HEK293 (cell line): Measurements from ENCODE around the gene NELFB.

Experiments
- CTCF ChIA-PET: fragments of 350-600 bp; formaldehyde crosslinking; extraction: SDS; loops from one replicate; lab custom pipeline; 2021; ENCODE audit warnings: antibody characterized with exemption; lab: Yijun Ruan, JAX
- POLR2A ChIA-PET: fragments of 300-600 bp; formaldehyde crosslinking; extraction: SDS; loops from one replicate; lab custom pipeline; 2020; ENCODE audit warnings: antibody characterized with exemption, inconsistent platforms; lab: Yijun Ruan, JAX
- H3K27ac ChIP-seq: fragments of 200-500 bp; sonication (Bioruptor generic); 2 replicates; pipeline ENCODE4 v1.5.1; 2014; ENCODE audit warnings: low read depth, low read length, control low read depth, inconsistent platforms; ENCODE audit errors: extremely low read depth
- H3K36me3 ChIP-seq, 2 experiments: fragments of 200-500 bp in 1 of 2; sonication (Bioruptor generic) in 1 of 2; 1 replicate in 1 of 2; 2 replicates in 1 of 2; pipeline ENCODE4 v1.5.1; 2014 to 2017; ENCODE audit warnings: inconsistent platforms in 2 of 2, low read length in 2 of 2; ENCODE audit not compliant: control insufficient read depth in 2 of 2, insufficient read depth in 1 of 2
- H3K4me1 ChIP-seq: fragments of 200-500 bp; sonication (Bioruptor generic); 2 replicates; pipeline ENCODE4 v1.5.1; 2014; ENCODE audit warnings: mild to moderate bottlenecking, low read length, inconsistent platforms; ENCODE audit not compliant: control insufficient read depth, insufficient read depth
- H3K4me3 ChIP-seq: 2 replicates; pipeline ENCODE4 v1.5.1; 2011; ENCODE audit warnings: low read depth, mild to moderate bottlenecking, control low read depth, low read length, moderate library complexity
- H3K9me3 ChIP-seq: fragments of 200-500 bp; sonication (Bioruptor generic); 2 replicates; pipeline ENCODE4 v1.5.1; 2014; ENCODE audit warnings: low read depth, low read length, inconsistent platforms; ENCODE audit not compliant: control insufficient read depth, insufficient read depth
- BCL11A ChIP-seq: fragments of 450-650 bp; formaldehyde crosslinking; IDR thresholded peaks from 2 replicates; pipeline ENCODE4 v1.5.1; 2016; ENCODE audit warnings: low read depth, missing biosample characterization, missing genetic modification characterization
- EGR2 ChIP-seq: fragments of 450-650 bp; formaldehyde crosslinking; IDR thresholded peaks from 2 replicates; pipeline ENCODE4 v1.5.1; 2016; ENCODE audit warnings: low read depth, missing biosample characterization, missing genetic modification characterization
- GLIS2 ChIP-seq: fragments of 450-650 bp; formaldehyde crosslinking; IDR thresholded peaks from 2 replicates; pipeline ENCODE4 v1.5.1; 2016; ENCODE audit warnings: missing biosample characterization, missing genetic modification characterization
- HIC1 ChIP-seq: fragments of 450-650 bp; formaldehyde crosslinking; IDR thresholded peaks from 2 replicates; pipeline ENCODE4 v1.5.1; 2016; ENCODE audit warnings: missing biosample characterization, missing genetic modification characterization
- TSHZ1 ChIP-seq: fragments of 450-650 bp; formaldehyde crosslinking; IDR thresholded peaks from 2 replicates; pipeline ENCODE4 v1.5.1; 2016; ENCODE audit warnings: missing biosample characterization, missing genetic modification characterization, borderline replicate concordance
- ZFHX2 ChIP-seq: fragments of 450-650 bp; formaldehyde crosslinking; conservative IDR thresholded peaks from 2 replicates; pipeline ENCODE4 v1.5.1; 2016; ENCODE audit warnings: missing biosample characterization, missing genetic modification characterization
- ZNF175 ChIP-seq: fragments of 450-650 bp; formaldehyde crosslinking; IDR thresholded peaks from 2 replicates; pipeline ENCODE4 v1.5.1; 2016; ENCODE audit warnings: missing biosample characterization, missing genetic modification characterization
- ZNF214 ChIP-seq: fragments of 450-650 bp; formaldehyde crosslinking; IDR thresholded peaks from 2 replicates; pipeline ENCODE4 v1.5.1; 2017; ENCODE audit warnings: missing biosample characterization, mild to moderate bottlenecking, missing genetic modification characterization, borderline replicate concordance
- ZNF426 ChIP-seq: fragments of 450-650 bp; formaldehyde crosslinking; IDR thresholded peaks from 2 replicates; pipeline ENCODE4 v1.5.1; 2017; ENCODE audit warnings: missing biosample characterization, missing genetic modification characterization, mild to moderate bottlenecking, inconsistent platforms, moderate library complexity
- ZNF585B ChIP-seq: fragments of 450-650 bp; formaldehyde crosslinking; IDR thresholded peaks from 2 replicates; pipeline ENCODE4 v1.5.1; 2016; ENCODE audit warnings: missing biosample characterization, missing genetic modification characterization
- ZNF600 ChIP-seq: fragments of 450-650 bp; formaldehyde crosslinking; IDR thresholded peaks from 2 replicates; pipeline ENCODE4 v1.5.1; 2016; ENCODE audit warnings: missing biosample characterization, missing genetic modification characterization
- ZNF701 ChIP-seq: fragments of 450-650 bp; formaldehyde crosslinking; IDR thresholded peaks from 2 replicates; pipeline ENCODE4 v1.5.1; 2016; ENCODE audit warnings: missing biosample characterization, missing genetic modification characterization
- ZNF747 ChIP-seq: fragments of 450-650 bp; formaldehyde crosslinking; IDR thresholded peaks from 2 replicates; pipeline ENCODE4 v1.5.1; 2016; ENCODE audit warnings: missing biosample characterization, missing genetic modification characterization

Gene NELFB

GRCh38 chr9:137313956-137314560 lies 58.9 kb downstream of the NELFB start:
- ChIA-PET POLR2A (interaction anchor here (5.4 kb wide), 1 partner anchor 12 kb away, joined by 40 read pairs; the partner anchor contains the start of gene NRARP), CTCF (no interaction called here)
- no peaks in the 10 kb centered on the region for H3K9me3 ChIP-seq
- TF ChIP-seq ZNF701 (tag by site-specific recombination), result no peak
- no peak for TF ChIP-seq ZNF747 (tag by site-specific recombination)
- no peak for TF ChIP-seq ZNF175 (tag by site-specific recombination)
- TF ChIP-seq TSHZ1 (tag by site-specific recombination), result no peak
- TF ChIP-seq BCL11A (tag by site-specific recombination), result peak; percentile 43; the same call in 1 of the 2 replicates
- peak; percentile 7; the same call in 1 of the 2 replicates for TF ChIP-seq GLIS2 (tag by site-specific recombination)
- no peak for TF ChIP-seq HIC1 (tag by site-specific recombination)
- TF ChIP-seq EGR2, result no peak
- no peak for TF ChIP-seq ZNF214
- TF ChIP-seq ZNF600 (tag by site-specific recombination), result 0 out of 2 replicates have a peak, but pooled peaks have one; percentile 8
- H3K36me3 ChIP-seq, result no peaks in the 10 kb centered on the region
- no peaks in the 10 kb centered on the region; the same call in 1 of the 2 replicates for H3K4me1 ChIP-seq
- no peak overlapping the region for H3K27ac ChIP-seq
- H3K4me3 ChIP-seq, result no peak overlapping the region

- H3K27ac ChIP-seq, result no peak overlapping the region
- no peak overlapping the region for H3K4me3 ChIP-seq
- ChIA-PET POLR2A (interaction anchor here (5.4 kb wide), 1 partner anchor 13 kb away, joined by 40 read pairs; the partner anchor contains the start of gene NRARP), CTCF (no interaction called here)
- no peaks in the 10 kb centered on the region for H3K9me3 ChIP-seq
- H3K4me1 ChIP-seq, result no peaks in the 10 kb centered on the region; the same call in 1 of the 2 replicates
- H3K36me3 ChIP-seq, result no peaks in the 10 kb centered on the region
- TF ChIP-seq ZNF214 (no peak), EGR2 (0 out of 2 replicates have a peak, but pooled peaks have one; percentile 7), ZFHX2 (tag by site-specific recombination) (0 out of 2 replicates have a peak, but pooled peaks have one; percentile 6), GLIS2 (tag by site-specific recombination) (peak; percentile 56), ZNF585B (tag by site-specific recombination) (no peak), ZNF426 (tag by site-specific recombination) (no peak)
These were observed 59.7 kb downstream of the NELFB start for GRCh38 chr9:137314561-137315560.
